Suprapubic skin (tissue), 3 donors: ENCODE results near the gene TAF3.

Experiments used
- POLR2AphosphoS5 ChIP-seq, 3 donors: sonication (generic); formaldehyde crosslinking; IDR thresholded peaks; one replicate each; pipeline ENCODE4 v1.6.1; 2017; ENCODE audit warnings: antibody characterized with exemption in 3 of 3
- TF ChIP-seq, protein P1 (sequence below), 2 donors: fragments of 200-600 bp in 1 of 2; fragments of 450-650 bp in 1 of 2; sonication (generic) in 1 of 2; IDR thresholded peaks; one replicate each; pipeline ENCODE4 v1.5.1; 2016 to 2019; ENCODE audit warnings: antibody characterized with exemption in 2 of 2, mild to moderate bottlenecking in 1 of 2, moderate library complexity in 1 of 2

DNA sequence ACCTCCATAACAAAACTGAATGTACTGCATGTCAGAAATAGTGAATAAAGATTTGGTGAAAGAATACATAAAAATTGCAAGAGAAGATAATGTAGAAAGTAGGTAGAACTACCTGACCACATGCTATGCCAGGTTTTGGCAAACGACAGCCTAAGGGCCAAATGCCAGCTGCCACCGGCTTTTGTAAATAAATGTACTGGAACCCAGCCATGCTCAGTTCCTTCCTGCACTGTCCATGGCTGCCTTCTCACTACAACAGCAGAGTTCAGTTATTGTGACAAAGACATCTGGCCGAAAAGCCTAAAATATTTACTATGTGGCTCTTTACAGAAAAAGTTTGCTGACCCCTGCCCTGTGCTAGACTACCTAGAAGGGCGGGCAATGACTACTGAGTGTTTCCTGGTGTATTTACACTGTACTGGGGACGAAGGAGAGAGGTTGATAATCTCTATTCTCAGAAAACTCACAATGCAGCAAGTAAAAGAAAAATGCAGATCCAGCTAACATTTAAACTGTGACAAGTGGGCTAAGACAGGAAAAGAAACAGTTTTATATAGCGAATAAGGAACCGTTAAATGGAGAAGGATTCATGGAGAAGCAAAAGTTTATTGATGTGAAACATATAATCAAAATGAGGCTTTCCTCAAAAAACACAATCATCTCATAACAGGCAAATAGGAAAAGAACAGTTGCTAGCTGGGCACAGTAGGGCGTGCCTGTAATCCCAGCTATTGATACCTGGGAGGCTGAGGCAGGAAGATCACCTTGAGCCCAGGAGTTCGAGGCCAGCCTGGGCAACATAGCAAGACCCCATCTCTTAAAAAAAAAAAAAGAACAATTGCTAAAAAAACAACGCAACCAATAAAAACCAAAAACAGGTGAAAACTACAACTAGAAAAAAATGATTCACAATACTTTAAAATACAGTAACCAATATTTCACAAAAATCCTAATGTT lies 44.2 kb upstream of the TAF3 start:
- TF ChIP-seq, protein P1, sequence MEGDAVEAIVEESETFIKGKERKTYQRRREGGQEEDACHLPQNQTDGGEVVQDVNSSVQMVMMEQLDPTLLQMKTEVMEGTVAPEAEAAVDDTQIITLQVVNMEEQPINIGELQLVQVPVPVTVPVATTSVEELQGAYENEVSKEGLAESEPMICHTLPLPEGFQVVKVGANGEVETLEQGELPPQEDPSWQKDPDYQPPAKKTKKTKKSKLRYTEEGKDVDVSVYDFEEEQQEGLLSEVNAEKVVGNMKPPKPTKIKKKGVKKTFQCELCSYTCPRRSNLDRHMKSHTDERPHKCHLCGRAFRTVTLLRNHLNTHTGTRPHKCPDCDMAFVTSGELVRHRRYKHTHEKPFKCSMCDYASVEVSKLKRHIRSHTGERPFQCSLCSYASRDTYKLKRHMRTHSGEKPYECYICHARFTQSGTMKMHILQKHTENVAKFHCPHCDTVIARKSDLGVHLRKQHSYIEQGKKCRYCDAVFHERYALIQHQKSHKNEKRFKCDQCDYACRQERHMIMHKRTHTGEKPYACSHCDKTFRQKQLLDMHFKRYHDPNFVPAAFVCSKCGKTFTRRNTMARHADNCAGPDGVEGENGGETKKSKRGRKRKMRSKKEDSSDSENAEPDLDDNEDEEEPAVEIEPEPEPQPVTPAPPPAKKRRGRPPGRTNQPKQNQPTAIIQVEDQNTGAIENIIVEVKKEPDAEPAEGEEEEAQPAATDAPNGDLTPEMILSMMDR (IDR thresholded peaks at IDR 0.05) = no peak
- TF ChIP-seq POLR2AphosphoS5 (IDR thresholded peaks at IDR 0.05) = no peak
